C4-2B (cell line): ENCODE data around the gene FAM118B.
"Not testable (repeated sequence)": the region's sequence is repeated elsewhere in the genome, so short reads cannot be mapped to it uniquely, and the experiment has no call there.

Experiments used
- H3K27ac ChIP-seq: fragments of 450-650 bp; 2 replicates; pipeline ENCODE4 v1.5.1; 2017
- CTCF ChIP-seq: fragments of 450-650 bp; conservative IDR thresholded peaks from 2 replicates; pipeline ENCODE4 v1.5.1; 2017; ENCODE audit warnings: mild to moderate bottlenecking
- ZFX ChIP-seq: fragments of 450-650 bp; IDR thresholded peaks from 2 replicates; pipeline ENCODE4 v1.6.1; 2017

The FAM118B gene

GRCh38 chr11:126253265-126253664 is 41.7 kb downstream of the FAM118B start:
- H3K27ac ChIP-seq: no peak overlapping the region
- TF ChIP-seq ZFX: no peak
- TF ChIP-seq CTCF: no peak

- no peak overlapping the region for H3K27ac ChIP-seq
- TF ChIP-seq CTCF (no peak), ZFX (no peak)
Measured at GRCh38 chr11:126254819-126255218, 43.2 kb downstream of the FAM118B start.

GRCh38 chr11:126255507-126255906 is 43.9 kb downstream of the FAM118B start:
- H3K27ac ChIP-seq: not testable (repeated sequence)

GRCh38 chr11:126256216-126256615 is 44.6 kb downstream of the FAM118B start:
- TF ChIP-seq ZFX (no peak), CTCF (no peak)
- H3K27ac ChIP-seq: no peak overlapping the region

GRCh38 chr11:126257144-126257543 is 45.6 kb downstream of the FAM118B start:
- no peak overlapping the region for H3K27ac ChIP-seq
- TF ChIP-seq ZFX: no peak

GRCh38 chr11:126257764-126258163 is 46.2 kb downstream of the FAM118B start:
- no peak overlapping the region for H3K27ac ChIP-seq
- TF ChIP-seq ZFX (no peak), CTCF (no peak)

GRCh38 chr11:126262216-126262615 is 50.6 kb downstream of the FAM118B start:
- TF ChIP-seq ZFX: no peak
- TF ChIP-seq CTCF: no peak

GRCh38 chr11:126263489-126263888 is 51.9 kb downstream of the FAM118B start:
- no peak for TF ChIP-seq CTCF
- no peak for TF ChIP-seq ZFX
- H3K27ac ChIP-seq: no peak overlapping the region

More at GRCh38 chr11:126262216-126262615, 50.6 kb downstream of the FAM118B start:
- H3K27ac ChIP-seq: no peak overlapping the region

GRCh38 chr11:126265811-126266210 is 54.2 kb downstream of the FAM118B start:
- TF ChIP-seq CTCF (no peak), ZFX (no peak)
- no peak overlapping the region for H3K27ac ChIP-seq
